ENCODE measurements around the gene SYT14.
"Not testable (repeated sequence)": the region's sequence is repeated elsewhere in the genome, so short reads cannot be mapped to it uniquely, and the experiment has no call there.

SYT14 gene

GRCh38 chr1:210024996-210025395 is 87.0 kb downstream of the SYT14 start:
- no peak for DNase-seq (ENCODE audit: extremely low read depth in 1 of 2, low read depth in 1 of 2)

DNA sequence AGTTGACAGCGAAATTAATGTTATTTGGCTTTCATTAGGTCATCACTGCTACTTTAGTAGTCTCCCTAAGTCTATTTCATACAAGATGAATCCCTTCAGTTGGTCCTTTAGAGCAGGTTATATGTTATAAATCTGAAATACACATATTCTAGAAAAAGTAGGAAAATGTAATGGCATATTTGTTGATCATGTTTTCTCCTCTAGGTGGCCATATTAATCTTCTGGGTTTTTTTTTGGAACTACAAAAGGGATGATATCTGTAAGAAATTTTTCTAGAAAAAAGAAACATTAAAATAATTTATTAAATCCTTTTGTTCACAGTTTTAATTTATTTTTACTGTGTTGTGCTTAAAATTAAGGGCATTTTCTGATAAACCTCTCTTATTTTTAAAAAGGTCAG is 87.9 kb downstream of the SYT14 start:
- DNase-seq (ENCODE audit: extremely low read depth in 1 of 2, low read depth in 1 of 2): no peak

DNA sequence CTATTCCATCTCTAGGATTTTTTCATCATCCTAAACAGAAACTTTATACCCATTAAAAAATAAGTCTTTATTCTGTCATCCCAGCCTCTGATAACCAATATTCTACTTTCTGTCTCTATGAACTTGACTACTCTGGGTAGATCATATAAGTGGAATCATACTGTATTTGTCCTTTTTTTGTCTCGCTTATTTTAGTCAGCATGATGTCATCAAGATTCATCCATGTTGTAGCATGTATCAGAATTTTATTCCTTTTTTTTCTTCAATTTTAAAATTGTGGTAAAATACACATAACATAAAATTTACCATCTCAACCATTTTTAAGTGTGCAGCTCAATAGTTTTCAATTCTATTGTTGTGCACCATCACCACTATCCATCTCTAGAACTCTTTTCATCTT is 90.0 kb downstream of the SYT14 start:
- no peak for DNase-seq (ENCODE audit: extremely low read depth in 1 of 2, low read depth in 1 of 2)

GRCh38 chr1:210031473-210031872 is 93.5 kb downstream of the SYT14 start:
- no peak for DNase-seq (ENCODE audit: extremely low read depth in 1 of 2, low read depth in 1 of 2)

DNA sequence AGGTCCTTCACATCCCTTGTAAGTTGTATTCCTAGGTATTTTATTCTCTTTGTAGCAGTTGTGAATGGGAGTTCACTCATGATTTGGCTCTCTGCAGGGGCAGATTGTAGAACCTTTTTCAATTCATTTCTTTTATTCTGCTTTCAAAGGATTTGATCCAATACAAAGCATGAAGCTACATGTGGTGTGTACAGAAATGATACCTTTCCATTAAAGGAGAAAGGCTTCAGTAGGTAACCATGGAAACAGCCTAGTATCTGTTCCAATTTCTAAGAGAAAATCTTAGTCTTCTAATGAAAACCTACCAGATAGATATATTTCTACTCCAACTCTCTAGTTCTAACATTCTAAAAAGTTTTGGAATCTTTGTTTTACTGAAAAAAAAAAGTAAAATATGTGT is 105.0 kb downstream of the SYT14 start:
- DNase-seq (ENCODE audit: extremely low read depth in 1 of 2, low read depth in 1 of 2): no peak

DNA sequence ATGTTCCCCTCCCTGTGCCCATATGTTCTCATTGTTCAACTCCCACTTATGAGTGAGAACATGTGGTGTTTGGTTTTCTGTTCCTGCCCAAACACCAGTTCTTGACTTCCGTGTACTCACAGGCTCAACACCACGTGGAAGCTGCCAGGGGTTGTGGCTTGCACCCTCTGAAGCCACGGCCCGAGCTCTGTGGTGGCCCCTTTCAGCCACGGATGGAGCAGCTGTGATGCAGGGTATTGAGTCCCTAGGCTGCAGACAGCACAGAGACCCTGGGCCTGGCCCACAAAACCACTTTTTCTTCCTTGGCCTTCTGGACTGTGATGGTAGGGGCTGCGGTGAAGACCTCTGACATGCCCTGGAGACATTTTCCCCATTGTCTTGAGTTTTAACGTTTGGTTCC is 111.6 kb downstream of the SYT14 start:
- no peak for DNase-seq (ENCODE audit: extremely low read depth in 1 of 2, low read depth in 1 of 2)

DNA sequence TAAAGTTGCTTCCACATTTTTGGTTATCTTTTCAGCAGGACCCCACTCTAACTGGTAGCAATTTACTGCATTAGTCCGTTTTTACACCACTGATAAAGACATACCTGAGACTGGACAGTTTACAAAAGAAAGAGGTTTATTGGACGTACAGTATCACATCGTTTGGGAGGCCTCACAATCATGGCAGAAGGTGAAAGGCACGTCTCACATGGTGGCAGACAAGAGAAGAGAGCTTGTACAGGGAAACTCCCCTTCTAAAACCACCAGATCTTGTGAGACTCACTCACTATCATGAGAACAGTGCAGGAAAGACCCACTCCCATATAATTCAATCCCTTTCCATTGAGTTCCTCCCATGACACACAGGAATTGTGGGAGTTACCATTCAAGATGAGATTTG is 112.5 kb downstream of the SYT14 start:
- not testable (repeated sequence) for DNase-seq (ENCODE audit: extremely low read depth in 1 of 2, low read depth in 1 of 2)

- DNase-seq (ENCODE audit: extremely low read depth in 1 of 2, low read depth in 1 of 2): no peak
Measured at GRCh38 chr1:210053126-210053525, 115.1 kb downstream of the SYT14 start.

DNA sequence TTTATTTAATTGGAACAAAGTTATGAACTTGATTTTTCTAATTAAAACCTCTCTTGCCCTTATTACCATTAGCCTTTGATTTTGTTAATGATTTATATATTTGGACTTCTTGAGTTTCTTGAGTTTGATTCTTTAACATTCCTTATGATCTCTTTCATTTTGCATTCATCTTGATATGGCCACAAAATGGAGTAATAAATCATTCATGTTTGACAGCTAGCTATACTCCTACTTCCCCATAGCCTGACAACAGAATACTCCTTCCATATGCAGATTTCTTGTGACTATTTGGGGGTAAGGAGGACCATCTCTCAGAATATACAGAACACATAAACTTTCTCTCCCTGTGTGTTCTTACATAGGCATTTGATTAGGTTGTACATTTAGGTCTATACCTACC is 119.6 kb downstream of the SYT14 start:
- no peak for DNase-seq (ENCODE audit: extremely low read depth in 1 of 2, low read depth in 1 of 2)

DNA sequence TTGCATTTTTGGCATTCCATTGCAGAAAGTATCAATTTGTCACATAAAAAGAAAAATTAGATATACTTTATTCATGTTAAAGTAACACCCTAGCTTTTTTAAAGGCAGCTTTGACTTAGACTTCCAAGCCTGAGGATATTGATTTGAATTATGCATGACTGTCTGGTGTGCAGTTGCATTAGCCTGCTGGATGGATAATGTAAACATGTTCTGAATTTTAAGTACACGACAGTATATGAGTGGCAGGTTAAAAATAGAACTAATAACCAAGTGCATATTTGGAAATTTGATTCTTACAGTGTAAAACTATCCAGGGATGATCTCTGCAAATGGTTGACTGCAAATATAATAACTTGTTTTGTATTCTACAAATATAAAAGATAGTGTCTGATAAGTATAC is 124.0 kb downstream of the SYT14 start:
- DNase-seq (ENCODE audit: extremely low read depth in 1 of 2, low read depth in 1 of 2): no peak

DNA sequence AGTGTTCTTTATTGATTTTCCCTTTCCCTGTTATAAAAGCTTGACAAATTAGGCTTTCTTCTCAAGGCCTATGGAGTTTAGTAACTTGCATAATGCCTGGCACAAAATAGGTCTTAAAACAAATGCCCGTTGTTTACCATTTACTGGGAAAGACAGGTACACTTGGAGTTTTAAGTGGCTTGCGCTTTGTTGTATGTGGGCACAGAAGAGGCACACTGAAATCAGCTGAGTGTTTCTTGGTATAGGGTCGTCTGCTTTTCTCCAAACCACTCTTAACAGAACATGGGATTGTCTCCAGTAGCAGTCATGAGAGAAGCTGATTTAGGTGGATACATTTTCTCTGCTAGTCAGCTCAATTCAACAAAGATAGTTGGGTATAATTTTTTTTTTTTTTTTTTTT is 132.5 kb downstream of the SYT14 start:
- DNase-seq (ENCODE audit: extremely low read depth in 1 of 2, low read depth in 1 of 2): no peak

DNA sequence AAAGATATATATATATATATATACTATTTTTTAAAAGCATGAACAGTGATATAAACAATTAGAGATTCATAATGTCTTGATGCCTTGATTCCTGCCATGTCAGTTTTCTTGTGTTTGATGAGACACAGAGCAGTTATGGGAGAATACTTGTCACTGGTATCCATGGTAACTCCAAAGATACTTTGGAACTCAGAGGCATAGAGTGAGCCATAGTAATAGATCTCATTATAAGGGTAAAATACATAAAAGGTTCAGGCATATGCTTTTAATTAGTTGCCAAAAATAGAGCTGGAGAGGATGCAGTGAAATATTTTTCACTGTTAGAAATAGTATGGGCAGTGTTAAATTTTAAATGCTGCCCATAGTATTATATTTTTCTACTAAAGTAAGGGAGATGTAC is 134.1 kb downstream of the SYT14 start:
- no peak for DNase-seq (ENCODE audit: extremely low read depth in 1 of 2, low read depth in 1 of 2)

DNA sequence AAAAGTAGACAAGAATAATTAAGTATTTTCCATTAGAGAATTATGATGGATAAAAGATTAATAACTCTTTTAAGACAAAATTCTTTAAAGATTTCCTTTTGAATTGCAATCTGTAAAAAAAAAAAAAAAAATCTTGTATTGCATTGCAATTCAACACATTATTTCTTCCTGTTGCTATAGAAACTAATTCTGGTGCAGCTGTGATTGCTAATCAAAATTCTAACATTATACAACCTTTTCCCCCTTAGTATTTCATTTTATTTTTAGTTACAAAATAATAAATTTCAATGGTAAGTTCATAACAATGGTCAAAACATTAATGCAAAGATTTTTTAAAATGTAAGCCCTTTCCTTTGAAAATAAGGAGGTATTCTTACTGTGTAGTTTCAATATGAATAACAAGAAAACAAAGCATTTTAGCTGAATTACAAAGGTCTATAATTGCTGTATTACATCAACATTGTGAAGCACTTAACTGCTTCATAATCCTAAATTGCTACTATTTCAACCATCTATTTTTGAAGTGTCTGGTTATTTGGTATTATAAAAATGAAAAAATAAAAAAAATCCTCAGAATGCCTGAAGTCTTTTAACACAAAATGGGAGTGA is 135.0 kb downstream of the SYT14 start:
- no peak for DNase-seq (ENCODE audit: extremely low read depth in 1 of 2, low read depth in 1 of 2)

- no peak for DNase-seq (ENCODE audit: extremely low read depth in 1 of 2, low read depth in 1 of 2)
Measured at GRCh38 chr1:210074904-210075303, 136.9 kb downstream of the SYT14 start.

DNA sequence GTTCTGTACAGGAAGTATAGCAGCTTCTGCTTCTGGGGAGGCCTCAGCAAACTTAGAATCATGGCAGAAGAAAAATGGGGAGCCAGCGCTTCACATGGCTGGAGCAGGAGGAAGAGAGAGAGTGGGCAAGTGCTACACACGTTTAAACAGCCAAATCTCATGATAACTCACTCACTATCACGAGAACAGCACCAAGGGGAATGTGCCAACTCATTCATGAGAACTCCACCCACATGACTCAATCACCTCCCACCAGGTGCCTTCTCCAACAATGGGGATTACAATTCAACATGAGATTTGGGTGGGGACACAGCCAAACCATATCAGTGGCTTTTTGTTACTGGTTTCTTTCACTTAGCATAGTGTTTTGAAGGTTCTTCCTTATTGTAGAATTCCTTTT is 138.6 kb downstream of the SYT14 start:
- DNase-seq (ENCODE audit: extremely low read depth in 1 of 2, low read depth in 1 of 2): no peak

- no peak for DNase-seq (ENCODE audit: extremely low read depth in 1 of 2, low read depth in 1 of 2)
Measured at GRCh38 chr1:210081494-210081893, 143.5 kb downstream of the SYT14 start.

- no peak for DNase-seq (ENCODE audit: extremely low read depth in 1 of 2, low read depth in 1 of 2)
Measured at GRCh38 chr1:210085359-210085758, 147.3 kb downstream of the SYT14 start.

DNA sequence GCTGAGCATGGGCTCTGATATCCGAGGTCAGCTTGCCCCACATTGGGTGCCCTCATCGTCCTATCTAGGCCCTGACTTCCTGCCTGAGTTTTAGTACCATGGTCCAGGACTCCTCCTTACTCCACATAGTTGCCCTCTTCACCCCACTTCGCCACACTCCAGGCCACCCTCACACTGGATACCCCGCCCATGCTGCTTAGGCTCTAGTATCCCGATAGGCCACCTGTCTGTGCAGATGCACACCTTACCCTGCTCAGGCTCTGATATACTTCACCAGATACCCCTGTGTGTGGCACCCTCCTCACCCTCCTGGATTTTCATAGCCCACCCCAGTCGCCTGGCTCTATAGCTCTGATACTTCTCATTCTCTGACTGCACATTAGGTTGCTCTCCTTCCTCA is 149.0 kb downstream of the SYT14 start:
- DNase-seq (ENCODE audit: extremely low read depth in 1 of 2, low read depth in 1 of 2): no peak

DNA sequence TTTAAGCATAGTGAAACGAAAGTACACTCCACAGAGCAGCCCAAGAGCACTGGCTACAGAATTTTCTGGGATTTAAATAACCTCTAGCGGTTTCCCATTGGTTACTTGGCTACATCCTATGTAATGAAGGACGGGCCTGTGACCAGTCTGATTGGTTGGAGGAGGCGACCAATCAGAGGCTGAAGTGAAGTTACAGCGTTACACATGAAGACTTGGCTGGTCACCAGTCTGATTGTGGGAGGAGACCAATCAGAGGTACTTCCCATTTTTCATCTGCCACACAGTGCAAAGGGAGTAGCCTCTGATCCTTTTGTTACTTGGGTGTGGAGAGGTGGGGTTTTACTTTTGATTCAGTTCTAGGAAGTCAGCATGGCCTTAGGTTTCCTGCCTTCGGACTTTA is 151.8 kb downstream of the SYT14 start:
- no peak for DNase-seq (ENCODE audit: extremely low read depth in 1 of 2, low read depth in 1 of 2)

DNA sequence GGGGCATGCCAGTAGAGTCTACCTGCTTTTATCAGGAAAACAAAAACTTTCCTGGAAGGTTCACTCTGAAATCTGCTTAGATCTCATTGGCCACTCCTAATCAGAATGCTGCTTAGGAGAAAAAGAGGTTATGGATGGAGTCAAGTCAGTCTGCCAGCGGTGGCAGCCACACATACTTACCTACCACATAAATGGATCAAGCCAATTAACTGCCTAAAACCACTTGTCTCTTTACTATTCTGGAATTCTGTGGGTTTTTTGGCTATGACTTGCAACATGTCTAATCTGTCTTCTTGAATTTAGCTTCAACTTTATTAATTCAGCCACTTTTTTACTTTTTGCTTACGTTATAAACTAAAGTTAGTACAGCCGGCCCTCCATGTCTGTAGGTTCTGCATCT is 154.3 kb downstream of the SYT14 start:
- DNase-seq (ENCODE audit: extremely low read depth in 1 of 2, low read depth in 1 of 2): no peak

DNA sequence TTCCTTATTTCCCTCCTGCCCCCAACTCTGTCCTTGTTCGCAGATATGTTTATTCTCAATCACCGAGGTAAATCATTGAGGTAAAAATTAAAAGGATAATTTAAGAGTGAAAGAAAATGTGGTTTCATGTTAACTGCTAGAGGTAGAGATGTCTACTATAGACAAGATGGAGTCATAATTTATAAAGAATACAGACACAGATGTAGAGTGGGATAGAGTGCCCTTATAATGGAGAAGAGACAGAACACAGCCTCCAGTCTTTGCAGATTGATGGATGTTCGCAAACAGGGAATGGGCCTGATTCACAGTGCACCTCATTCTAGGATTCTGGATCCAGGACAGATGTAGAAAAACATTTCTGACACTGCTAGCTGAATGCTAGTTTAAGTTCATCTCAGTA is 155.4 kb downstream of the SYT14 start:
- DNase-seq (ENCODE audit: extremely low read depth in 1 of 2, low read depth in 1 of 2): no peak

- DNase-seq (ENCODE audit: extremely low read depth in 1 of 2, low read depth in 1 of 2): no peak
Measured at GRCh38 chr1:210098356-210098755, 160.3 kb downstream of the SYT14 start.

DNA sequence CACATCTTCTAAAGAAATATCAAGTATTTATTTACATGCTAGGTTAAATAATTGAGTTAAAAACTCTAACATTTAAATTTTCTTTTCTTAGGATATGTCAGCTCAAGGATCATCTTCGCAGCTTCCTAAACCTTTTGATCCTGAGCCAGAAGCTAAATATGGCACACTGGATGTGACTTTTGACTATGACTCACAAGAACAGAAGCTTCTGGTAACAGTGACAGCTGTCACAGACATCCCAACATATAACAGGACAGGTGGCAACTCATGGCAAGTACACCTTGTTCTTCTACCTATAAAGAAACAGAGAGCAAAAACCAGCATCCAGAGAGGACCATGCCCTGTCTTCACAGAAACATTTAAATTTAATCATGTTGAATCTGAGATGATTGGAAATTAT is 161.9 kb downstream of the SYT14 start:
- no peak for DNase-seq (ENCODE audit: extremely low read depth in 1 of 2, low read depth in 1 of 2)

DNA sequence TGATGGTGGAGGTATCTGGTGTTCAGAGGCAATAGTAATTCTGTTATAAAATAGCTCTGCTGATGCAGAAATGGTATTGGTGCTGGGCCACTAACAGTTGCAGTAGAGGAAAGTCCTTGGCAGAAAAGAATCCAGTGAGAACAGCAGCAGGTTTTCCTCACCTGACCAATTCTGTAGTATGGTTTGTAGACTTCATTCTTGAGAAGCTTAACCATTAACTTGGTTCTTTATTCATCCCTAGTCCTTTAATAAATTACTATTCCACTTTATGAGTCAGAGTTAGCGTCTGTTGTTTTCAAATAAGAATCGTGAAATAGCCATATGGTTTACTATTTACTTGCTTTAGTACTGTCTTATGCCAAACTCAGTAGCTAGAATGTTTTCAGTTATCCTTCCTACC is 166.1 kb downstream of the SYT14 start:
- DNase-seq (ENCODE audit: extremely low read depth in 1 of 2, low read depth in 1 of 2): no peak
